WTC11 (cell line): ENCODE data around the gene FMC1. TPM values are rescaled to one million over a fixed set of nuclear protein-coding genes. Genes with fewer than 3 reads are reported as not detected.

ENCODE experiments used
- E2F5 ChIP-seq: sonication (generic); formaldehyde crosslinking; IDR thresholded peaks from 2 replicates; pipeline ENCODE4 v1.8.1; 2022; ENCODE audit warnings: mild to moderate bottlenecking, moderate library complexity, missing genetic modification reagents
- ELF4 ChIP-seq: sonication (generic); formaldehyde crosslinking; IDR thresholded peaks from 2 replicates; pipeline ENCODE4 v1.8.1; 2022; ENCODE audit warnings: low read depth, mild to moderate bottlenecking, moderate library complexity, missing genetic modification reagents
- EMX1 ChIP-seq: fragments of 250-450 bp; sonication (Bioruptor Pico); IDR thresholded peaks from 2 replicates; pipeline ENCODE4 v1.8.0; 2021; ENCODE audit warnings: mild to moderate bottlenecking
- ESRRA ChIP-seq: sonication (generic); formaldehyde crosslinking; IDR thresholded peaks from 2 replicates; pipeline ENCODE4 v1.8.1; 2022; ENCODE audit warnings: mild to moderate bottlenecking, missing genetic modification reagents, borderline replicate concordance
- ETV6 ChIP-seq: sonication (generic); formaldehyde crosslinking; IDR thresholded peaks from 2 replicates; pipeline ENCODE4 v1.8.1; 2022; ENCODE audit warnings: mild to moderate bottlenecking, missing genetic modification reagents
- GABPB1 ChIP-seq: sonication (generic); formaldehyde crosslinking; IDR thresholded peaks from 2 replicates; pipeline ENCODE4 v1.8.1; 2023; ENCODE audit warnings: mild to moderate bottlenecking, missing genetic modification reagents
- MLX ChIP-seq: sonication (generic); formaldehyde crosslinking; IDR thresholded peaks from 2 replicates; pipeline ENCODE4 v1.8.1; 2023; ENCODE audit warnings: mild to moderate bottlenecking, missing genetic modification reagents, moderate library complexity
- MXD4 ChIP-seq: fragments of 250-450 bp; sonication (Bioruptor Pico); IDR thresholded peaks from 2 replicates; pipeline ENCODE4 v1.8.0; 2021; ENCODE audit warnings: mild to moderate bottlenecking, moderate library complexity, borderline replicate concordance
- MYBL2 ChIP-seq: sonication (generic); formaldehyde crosslinking; IDR thresholded peaks from 2 replicates; pipeline ENCODE4 v1.8.1; 2023; ENCODE audit warnings: mild to moderate bottlenecking, moderate library complexity, missing genetic modification reagents
- NR1H2 ChIP-seq: sonication (generic); formaldehyde crosslinking; IDR thresholded peaks from 2 replicates; pipeline ENCODE4 v1.9.0; 2021; ENCODE audit warnings: mild to moderate bottlenecking, moderate library complexity, missing genetic modification reagents
- NR3C1 ChIP-seq: sonication (generic); formaldehyde crosslinking; conservative IDR thresholded peaks from 2 replicates; pipeline ENCODE4 v1.8.1; 2023; ENCODE audit warnings: low read depth, mild to moderate bottlenecking, missing genetic modification reagents
- SMAD4 ChIP-seq: sonication (generic); formaldehyde crosslinking; IDR thresholded peaks from 2 replicates; pipeline ENCODE4 v1.8.0; 2022; ENCODE audit warnings: mild to moderate bottlenecking, missing genetic modification reagents
- SOX15 ChIP-seq: fragments of 250-450 bp; sonication (Bioruptor Pico); IDR thresholded peaks from 2 replicates; pipeline ENCODE4 v1.9.0; 2021; ENCODE audit warnings: mild to moderate bottlenecking
- SP1 ChIP-seq: sonication (generic); formaldehyde crosslinking; conservative IDR thresholded peaks from 2 replicates; pipeline ENCODE4 v1.8.1; 2022; ENCODE audit warnings: missing genetic modification reagents
- STAT6 ChIP-seq: sonication (generic); formaldehyde crosslinking; conservative IDR thresholded peaks from 2 replicates; pipeline ENCODE4 v1.8.1; 2023; ENCODE audit warnings: mild to moderate bottlenecking, low read depth, missing genetic modification reagents, moderate library complexity
- ZBTB21 ChIP-seq: sonication (generic); formaldehyde crosslinking; IDR thresholded peaks from 2 replicates; pipeline ENCODE4 v1.8.1; 2023; ENCODE audit warnings: mild to moderate bottlenecking, missing genetic modification reagents, borderline replicate concordance
- ZNF138 ChIP-seq: sonication (generic); formaldehyde crosslinking; conservative IDR thresholded peaks from 2 replicates; pipeline ENCODE4 v1.8.1; 2022; ENCODE audit warnings: mild to moderate bottlenecking, moderate library complexity, missing genetic modification reagents
- ZNF396 ChIP-seq: fragments of 250-450 bp; sonication (Bioruptor Pico); IDR thresholded peaks from 2 replicates; pipeline ENCODE4 v1.8.0; 2021; ENCODE audit warnings: mild to moderate bottlenecking, moderate library complexity, borderline replicate concordance
- ZNF671 ChIP-seq: fragments of 250-450 bp; sonication (Bioruptor Pico); IDR thresholded peaks from 2 replicates; pipeline ENCODE4 v1.8.0; 2021; ENCODE audit warnings: mild to moderate bottlenecking
- total RNA-seq: library from RNA; stranded (reverse); gene quantifications from 3 replicates; pipeline ENCODE4 v1.2.3, GENCODE V29; 2021
- TF ChIP-seq, protein P1 (sequence below): sonication (generic); formaldehyde crosslinking; IDR thresholded peaks from 2 replicates; pipeline ENCODE4 v1.8.0; 2022; ENCODE audit warnings: missing genetic modification reagents
- TF ChIP-seq, protein P2 (sequence below): sonication (generic); formaldehyde crosslinking; IDR thresholded peaks from 2 replicates; pipeline ENCODE4 v1.8.1; 2022; ENCODE audit warnings: low read depth, mild to moderate bottlenecking, moderate library complexity, missing genetic modification reagents, borderline replicate concordance
- TF ChIP-seq, protein P3 (sequence below): sonication (generic); formaldehyde crosslinking; IDR thresholded peaks from 2 replicates; pipeline ENCODE4 v1.8.0; 2023; ENCODE audit warnings: missing genetic modification reagents
- TF ChIP-seq, protein P4 (sequence below): sonication (generic); formaldehyde crosslinking; IDR thresholded peaks from 2 replicates; pipeline ENCODE4 v1.8.0; 2023; ENCODE audit warnings: missing genetic modification reagents, mild to moderate bottlenecking, borderline replicate concordance
- TF ChIP-seq, protein P5 (sequence below): sonication (generic); formaldehyde crosslinking; IDR thresholded peaks from 2 replicates; pipeline ENCODE4 v1.8.0; 2022; ENCODE audit warnings: mild to moderate bottlenecking, missing genetic modification reagents

Gene FMC1
- total RNA-seq, 1 experiment from 2014 or later, result 16.3 TPM

GRCh38 chr7:139360210-139360947, 19.2 kb downstream of the FMC1 start (continued):
- TF ChIP-seq, protein P1, sequence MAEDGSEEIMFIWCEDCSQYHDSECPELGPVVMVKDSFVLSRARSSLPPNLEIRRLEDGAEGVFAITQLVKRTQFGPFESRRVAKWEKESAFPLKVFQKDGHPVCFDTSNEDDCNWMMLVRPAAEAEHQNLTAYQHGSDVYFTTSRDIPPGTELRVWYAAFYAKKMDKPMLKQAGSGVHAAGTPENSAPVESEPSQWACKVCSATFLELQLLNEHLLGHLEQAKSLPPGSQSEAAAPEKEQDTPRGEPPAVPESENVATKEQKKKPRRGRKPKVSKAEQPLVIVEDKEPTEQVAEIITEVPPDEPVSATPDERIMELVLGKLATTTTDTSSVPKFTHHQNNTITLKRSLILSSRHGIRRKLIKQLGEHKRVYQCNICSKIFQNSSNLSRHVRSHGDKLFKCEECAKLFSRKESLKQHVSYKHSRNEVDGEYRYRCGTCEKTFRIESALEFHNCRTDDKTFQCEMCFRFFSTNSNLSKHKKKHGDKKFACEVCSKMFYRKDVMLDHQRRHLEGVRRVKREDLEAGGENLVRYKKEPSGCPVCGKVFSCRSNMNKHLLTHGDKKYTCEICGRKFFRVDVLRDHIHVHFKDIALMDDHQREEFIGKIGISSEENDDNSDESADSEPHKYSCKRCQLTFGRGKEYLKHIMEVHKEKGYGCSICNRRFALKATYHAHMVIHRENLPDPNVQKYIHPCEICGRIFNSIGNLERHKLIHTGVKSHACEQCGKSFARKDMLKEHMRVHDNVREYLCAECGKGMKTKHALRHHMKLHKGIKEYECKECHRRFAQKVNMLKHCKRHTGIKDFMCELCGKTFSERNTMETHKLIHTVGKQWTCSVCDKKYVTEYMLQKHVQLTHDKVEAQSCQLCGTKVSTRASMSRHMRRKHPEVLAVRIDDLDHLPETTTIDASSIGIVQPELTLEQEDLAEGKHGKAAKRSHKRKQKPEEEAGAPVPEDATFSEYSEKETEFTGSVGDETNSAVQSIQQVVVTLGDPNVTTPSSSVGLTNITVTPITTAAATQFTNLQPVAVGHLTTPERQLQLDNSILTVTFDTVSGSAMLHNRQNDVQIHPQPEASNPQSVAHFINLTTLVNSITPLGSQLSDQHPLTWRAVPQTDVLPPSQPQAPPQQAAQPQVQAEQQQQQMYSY (CRISPR knock-in tag), result no peak
- TF ChIP-seq MLX (CRISPR knock-in tag), result no peak
- TF ChIP-seq, protein P2, sequence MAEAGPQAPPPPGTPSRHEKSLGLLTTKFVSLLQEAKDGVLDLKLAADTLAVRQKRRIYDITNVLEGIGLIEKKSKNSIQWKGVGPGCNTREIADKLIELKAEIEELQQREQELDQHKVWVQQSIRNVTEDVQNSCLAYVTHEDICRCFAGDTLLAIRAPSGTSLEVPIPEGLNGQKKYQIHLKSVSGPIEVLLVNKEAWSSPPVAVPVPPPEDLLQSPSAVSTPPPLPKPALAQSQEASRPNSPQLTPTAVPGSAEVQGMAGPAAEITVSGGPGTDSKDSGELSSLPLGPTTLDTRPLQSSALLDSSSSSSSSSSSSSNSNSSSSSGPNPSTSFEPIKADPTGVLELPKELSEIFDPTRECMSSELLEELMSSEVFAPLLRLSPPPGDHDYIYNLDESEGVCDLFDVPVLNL (CRISPR knock-in tag), result no peak
- TF ChIP-seq E2F5 (CRISPR knock-in tag), result peak; percentile 2; the same call in 1 of the 2 replicates
- peak; percentile 67 for TF ChIP-seq SP1 (CRISPR knock-in tag)
- no peak for TF ChIP-seq ZNF396 (CRISPR knock-in tag)
- no peak for TF ChIP-seq NR1H2 (CRISPR knock-in tag)
- TF ChIP-seq, protein P3, sequence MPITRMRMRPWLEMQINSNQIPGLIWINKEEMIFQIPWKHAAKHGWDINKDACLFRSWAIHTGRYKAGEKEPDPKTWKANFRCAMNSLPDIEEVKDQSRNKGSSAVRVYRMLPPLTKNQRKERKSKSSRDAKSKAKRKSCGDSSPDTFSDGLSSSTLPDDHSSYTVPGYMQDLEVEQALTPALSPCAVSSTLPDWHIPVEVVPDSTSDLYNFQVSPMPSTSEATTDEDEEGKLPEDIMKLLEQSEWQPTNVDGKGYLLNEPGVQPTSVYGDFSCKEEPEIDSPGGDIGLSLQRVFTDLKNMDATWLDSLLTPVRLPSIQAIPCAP (CRISPR knock-in tag), result no peak
- TF ChIP-seq SMAD4 (CRISPR knock-in tag), result no peak
- no peak for TF ChIP-seq ZNF138 (CRISPR knock-in tag)
- TF ChIP-seq, protein P4, sequence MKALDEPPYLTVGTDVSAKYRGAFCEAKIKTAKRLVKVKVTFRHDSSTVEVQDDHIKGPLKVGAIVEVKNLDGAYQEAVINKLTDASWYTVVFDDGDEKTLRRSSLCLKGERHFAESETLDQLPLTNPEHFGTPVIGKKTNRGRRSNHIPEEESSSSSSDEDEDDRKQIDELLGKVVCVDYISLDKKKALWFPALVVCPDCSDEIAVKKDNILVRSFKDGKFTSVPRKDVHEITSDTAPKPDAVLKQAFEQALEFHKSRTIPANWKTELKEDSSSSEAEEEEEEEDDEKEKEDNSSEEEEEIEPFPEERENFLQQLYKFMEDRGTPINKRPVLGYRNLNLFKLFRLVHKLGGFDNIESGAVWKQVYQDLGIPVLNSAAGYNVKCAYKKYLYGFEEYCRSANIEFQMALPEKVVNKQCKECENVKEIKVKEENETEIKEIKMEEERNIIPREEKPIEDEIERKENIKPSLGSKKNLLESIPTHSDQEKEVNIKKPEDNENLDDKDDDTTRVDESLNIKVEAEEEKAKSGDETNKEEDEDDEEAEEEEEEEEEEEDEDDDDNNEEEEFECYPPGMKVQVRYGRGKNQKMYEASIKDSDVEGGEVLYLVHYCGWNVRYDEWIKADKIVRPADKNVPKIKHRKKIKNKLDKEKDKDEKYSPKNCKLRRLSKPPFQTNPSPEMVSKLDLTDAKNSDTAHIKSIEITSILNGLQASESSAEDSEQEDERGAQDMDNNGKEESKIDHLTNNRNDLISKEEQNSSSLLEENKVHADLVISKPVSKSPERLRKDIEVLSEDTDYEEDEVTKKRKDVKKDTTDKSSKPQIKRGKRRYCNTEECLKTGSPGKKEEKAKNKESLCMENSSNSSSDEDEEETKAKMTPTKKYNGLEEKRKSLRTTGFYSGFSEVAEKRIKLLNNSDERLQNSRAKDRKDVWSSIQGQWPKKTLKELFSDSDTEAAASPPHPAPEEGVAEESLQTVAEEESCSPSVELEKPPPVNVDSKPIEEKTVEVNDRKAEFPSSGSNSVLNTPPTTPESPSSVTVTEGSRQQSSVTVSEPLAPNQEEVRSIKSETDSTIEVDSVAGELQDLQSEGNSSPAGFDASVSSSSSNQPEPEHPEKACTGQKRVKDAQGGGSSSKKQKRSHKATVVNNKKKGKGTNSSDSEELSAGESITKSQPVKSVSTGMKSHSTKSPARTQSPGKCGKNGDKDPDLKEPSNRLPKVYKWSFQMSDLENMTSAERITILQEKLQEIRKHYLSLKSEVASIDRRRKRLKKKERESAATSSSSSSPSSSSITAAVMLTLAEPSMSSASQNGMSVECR (CRISPR knock-in tag), result no peak
- TF ChIP-seq ZBTB21, result no peak
- no peak for TF ChIP-seq MXD4 (CRISPR knock-in tag)
- TF ChIP-seq SOX15 (CRISPR knock-in tag), result no peak
- TF ChIP-seq STAT6 (CRISPR knock-in tag), result no peak
- no peak for TF ChIP-seq ZNF671 (CRISPR knock-in tag)
- TF ChIP-seq, protein P5, sequence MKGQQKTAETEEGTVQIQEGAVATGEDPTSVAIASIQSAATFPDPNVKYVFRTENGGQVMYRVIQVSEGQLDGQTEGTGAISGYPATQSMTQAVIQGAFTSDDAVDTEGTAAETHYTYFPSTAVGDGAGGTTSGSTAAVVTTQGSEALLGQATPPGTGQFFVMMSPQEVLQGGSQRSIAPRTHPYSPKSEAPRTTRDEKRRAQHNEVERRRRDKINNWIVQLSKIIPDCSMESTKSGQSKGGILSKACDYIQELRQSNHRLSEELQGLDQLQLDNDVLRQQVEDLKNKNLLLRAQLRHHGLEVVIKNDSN (CRISPR knock-in tag), result 0 out of 2 replicates have a peak, but pooled peaks have one; percentile 1
- TF ChIP-seq GABPB1 (CRISPR knock-in tag), result peak; percentile 20; the same call in 1 of the 2 replicates
- peak; percentile 67; the same call in 1 of the 2 replicates for TF ChIP-seq MYBL2
- no peak for TF ChIP-seq ELF4
- no peak for TF ChIP-seq NR3C1
- no peak for TF ChIP-seq ETV6
- TF ChIP-seq EMX1 (CRISPR knock-in tag), result no peak
- no peak for TF ChIP-seq ESRRA
